Measurements from ENCODE around the gene SOX6. TPM values are rescaled to one million over a fixed set of nuclear protein-coding genes. Genes with fewer than 3 reads are reported as not detected.
"Not testable (repeated sequence)": the region's sequence is repeated elsewhere in the genome, so short reads cannot be mapped to it uniquely, and the experiment has no call there.

The SOX6 gene
- polyA plus RNA-seq, 1 of the 3 experiments (the other 2 are of a cell fraction): 0.03 TPM

- no peaks in the 10 kb centered on the region for H3K36me3 ChIP-seq (replicated peaks in 1 of 2; ENCODE audit: control insufficient read depth in 1 of 2, insufficient read depth in 2 of 2, low read length in 1 of 2)
- H3K9ac ChIP-seq: no peak overlapping the region
- TF ChIP-seq JUND (IDR thresholded peaks at IDR 0.05) (no peak), POLR2AphosphoS5 (IDR thresholded peaks at IDR 0.05; ENCODE audit: low read depth, low read length) (no peak), RCOR1 (IDR thresholded peaks at IDR 0.05; ENCODE audit: low read length) (no peak), USF2 (IDR thresholded peaks at IDR 0.05; ENCODE audit: borderline replicate concordance, low read depth, low read length) (no peak), GABPA (IDR thresholded peaks at IDR 0.05; ENCODE audit: low read depth) (no peak), TAF1 (IDR thresholded peaks at IDR 0.05; ENCODE audit: borderline replicate concordance, low read depth, low read length) (no peak), FOXJ3 (CRISPR knock-in tag; IDR thresholded peaks at IDR 0.05) (no peak), ELF1 (IDR thresholded peaks at IDR 0.05) (no peak)
- POLR2A ChIA-PET: no interaction called here
- H3K9me2 ChIP-seq: no peaks in the 10 kb centered on the region
- H3K4me2 ChIP-seq: no peak overlapping the region
- H4K20me1 ChIP-seq (ENCODE audit: insufficient read depth): no peaks in the 10 kb centered on the region
- no peak for DNase-seq
- no peak overlapping the region for H3K27ac ChIP-seq (ENCODE audit: low read depth in 2 of 2, low read length in 1 of 2)
- no peaks in the 10 kb centered on the region for H3K27me3 ChIP-seq (ENCODE audit: insufficient read depth)
- no peaks in the 10 kb centered on the region for H3K79me2 ChIP-seq (ENCODE audit: insufficient read depth)
- no peaks in the 10 kb centered on the region for H3K9me3 ChIP-seq
- CTCF ChIA-PET: no interaction called here
- no peak overlapping the region for H3K4me3 ChIP-seq (ENCODE audit: low read depth in 2 of 2, low read length in 1 of 2)
- WGBS (ENCODE audit: low lambda C conversion rate): 40% methylated on average over 5 of the region's 5 CpGs
- H2AFZ ChIP-seq (ENCODE audit: low read depth): no peak overlapping the region
- no peaks in the 10 kb centered on the region for H3K4me1 ChIP-seq (ENCODE audit: control insufficient read depth in 1 of 2, insufficient read depth in 2 of 2, low read depth in 1 of 2, low read length in 1 of 2)
- H3F3A ChIP-seq (replicated peaks; ENCODE audit: insufficient read depth): peaks cover 3% of the 10 kb centered on the region
Measured at GRCh38 chr11:16070573-16070972, 285.8 kb downstream of the SOX6 start.

- H3K79me2 ChIP-seq (ENCODE audit: insufficient read depth); H4K20me1 ChIP-seq (ENCODE audit: insufficient read depth); H3K27ac ChIP-seq (ENCODE audit: low read depth in 2 of 2, low read length in 1 of 2); H3F3A ChIP-seq (replicated peaks; ENCODE audit: insufficient read depth); H3K9ac ChIP-seq; DNase-seq; H3K4me1 ChIP-seq (ENCODE audit: control insufficient read depth in 1 of 2, insufficient read depth in 2 of 2, low read depth in 1 of 2, low read length in 1 of 2); H3K4me3 ChIP-seq (ENCODE audit: low read depth in 2 of 2, low read length in 1 of 2); H2AFZ ChIP-seq (ENCODE audit: low read depth); H3K9me3 ChIP-seq; H3K9me2 ChIP-seq; CTCF ChIA-PET; H3K4me2 ChIP-seq; H3K36me3 ChIP-seq (replicated peaks in 1 of 2; ENCODE audit: control insufficient read depth in 1 of 2, insufficient read depth in 2 of 2, low read length in 1 of 2); POLR2A ChIA-PET; H3K27me3 ChIP-seq (ENCODE audit: insufficient read depth): not testable (repeated sequence)
- WGBS (ENCODE audit: low lambda C conversion rate): 9% methylated on average over 3 of the region's 3 CpGs
Measured at GRCh38 chr11:16067268-16067667, 289.1 kb downstream of the SOX6 start.

- peak; percentile 12 for DNase-seq
- H2AFZ ChIP-seq (ENCODE audit: low read depth): no peak overlapping the region
- CTCF ChIA-PET: interaction anchor here (0.8 to 1.4 kb wide), 2 partner anchors 18 to 119 kb away, joined by 3 to 6 read pairs; no protein-coding TSS in a partner anchor
Measured at GRCh38 chr11:16059332-16059731, 297.0 kb downstream of the SOX6 start.

More at GRCh38 chr11:16059332-16059731, 297.0 kb downstream of the SOX6 start:
- POLR2A ChIA-PET: interaction anchor here (0.6 kb wide), 1 partner anchor 547 kb away, joined by 3 read pairs; no protein-coding TSS in a partner anchor
- Histone ChIP-seq H3K9me2 (no peaks in the 10 kb centered on the region), H3K36me3 (replicated peaks in 1 of 2; ENCODE audit: control insufficient read depth in 1 of 2, insufficient read depth in 2 of 2, low read length in 1 of 2) (no peaks in the 10 kb centered on the region), H3K4me2 (no peak overlapping the region), H3K27me3 (ENCODE audit: insufficient read depth) (no peaks in the 10 kb centered on the region), H4K20me1 (ENCODE audit: insufficient read depth) (no peaks in the 10 kb centered on the region), H3K9ac (no peak overlapping the region), H3K9me3 (no peaks in the 10 kb centered on the region), H3F3A (replicated peaks; ENCODE audit: insufficient read depth) (no peaks in the 10 kb centered on the region), H3K4me3 (ENCODE audit: low read depth in 2 of 2, low read length in 1 of 2) (no peak overlapping the region), H3K4me1 (ENCODE audit: control insufficient read depth in 1 of 2, insufficient read depth in 2 of 2, low read depth in 1 of 2, low read length in 1 of 2) (peaks cover 0 to 5% of the 10 kb centered on the region in 2 experiments; a peak in 1 of 4 replicates), H3K27ac (ENCODE audit: low read depth in 2 of 2, low read length in 1 of 2) (no peak overlapping the region), H3K79me2 (ENCODE audit: insufficient read depth) (no peaks in the 10 kb centered on the region)
- TF ChIP-seq USF2 (IDR thresholded peaks at IDR 0.05; ENCODE audit: borderline replicate concordance, low read depth, low read length) (no peak), REST (IDR thresholded peaks at IDR 0.05; ENCODE audit: low read depth, low read length) (no peak), RCOR1 (IDR thresholded peaks at IDR 0.05; ENCODE audit: low read length) (peak; percentile 96), TCF12 (IDR thresholded peaks at IDR 0.05) (peak; percentile 16; the same call in 1 of the 2 replicates), EP300 (IDR thresholded peaks at IDR 0.05; ENCODE audit: borderline replicate concordance in 1 of 2, low read depth in 1 of 2, low read length in 1 of 2) (peak in 1 of 2 experiments; percentile 64; a peak in 1 of 4 replicates), EZH2phosphoT487 (IDR thresholded peaks at IDR 0.05; ENCODE audit: borderline replicate concordance, low read depth) (no peak), CHD2 (IDR thresholded peaks at IDR 0.05; ENCODE audit: low read length, partially characterized antibody) (peak; percentile 51), YY1 (IDR thresholded peaks at IDR 0.05; ENCODE audit: low read depth) (no peak)
- 0% methylated on average over 1 of the region's 1 CpG for WGBS (ENCODE audit: low lambda C conversion rate)

All from SK-N-SH (cell line).